ENCODE measurements around the gene CTDSP2.

The CTDSP2 gene

Small RNA genes lying within 50 kb of the gene (small RNA-seq; reads per million reads assigned to genes)
- gene MIR26A2 (0.13 to 1.1 reads per million in 2 experiments), gene RNU6-1083P (0 reads per million in 2 experiments)

Data from SK-N-DZ (cell line).